ENCODE data around the gene SP140L. TPM values are rescaled to one million over a fixed set of nuclear protein-coding genes. Genes with fewer than 3 reads are reported as not detected.
A peak's percentile ranks its signal among the peaks of the same experiment; 100 is the strongest.

SP140L gene
- total RNA-seq, 1 donor from 2014 or later, result 7.9 TPM

DNA sequence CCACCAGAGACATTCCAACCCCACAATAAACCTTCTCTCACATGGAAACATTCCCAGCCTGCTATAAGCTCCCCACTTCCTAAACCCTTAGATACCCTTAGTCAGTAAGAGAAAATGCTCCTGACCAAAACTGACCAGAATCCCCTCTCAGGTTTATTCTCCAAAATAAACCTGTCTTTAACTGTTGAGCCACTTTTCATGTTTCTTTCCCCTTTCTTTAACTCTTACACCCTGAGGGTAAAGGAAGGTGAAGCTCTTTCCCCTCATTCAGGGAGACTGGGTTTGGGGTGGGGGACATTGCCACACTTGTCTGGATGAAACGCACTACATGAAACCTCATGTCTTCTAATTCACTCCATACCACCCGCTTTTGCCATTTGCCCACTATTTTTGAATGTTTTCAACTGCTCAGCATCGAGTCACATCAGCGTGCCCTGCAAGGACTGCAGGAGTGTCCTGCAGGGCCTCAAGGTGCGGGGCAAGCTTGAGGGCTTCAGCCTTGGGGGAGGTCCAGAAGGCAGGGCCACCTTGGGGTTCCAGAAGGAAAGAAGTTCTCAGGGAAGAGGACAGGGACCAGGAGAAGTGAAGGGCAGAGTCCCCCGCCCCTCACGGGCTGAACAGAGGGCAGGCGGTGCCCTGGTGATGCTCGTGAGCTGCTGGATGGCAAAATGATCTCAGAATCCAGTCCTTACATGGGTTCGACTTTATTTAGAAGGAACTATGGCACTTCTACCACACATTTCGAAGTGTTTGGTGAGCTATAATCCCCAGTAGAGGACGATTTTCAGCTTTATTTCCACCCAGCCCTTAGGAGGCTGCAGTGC lies 4.2 kb upstream of the SP140L start:
- TF ChIP-seq, protein P1, sequence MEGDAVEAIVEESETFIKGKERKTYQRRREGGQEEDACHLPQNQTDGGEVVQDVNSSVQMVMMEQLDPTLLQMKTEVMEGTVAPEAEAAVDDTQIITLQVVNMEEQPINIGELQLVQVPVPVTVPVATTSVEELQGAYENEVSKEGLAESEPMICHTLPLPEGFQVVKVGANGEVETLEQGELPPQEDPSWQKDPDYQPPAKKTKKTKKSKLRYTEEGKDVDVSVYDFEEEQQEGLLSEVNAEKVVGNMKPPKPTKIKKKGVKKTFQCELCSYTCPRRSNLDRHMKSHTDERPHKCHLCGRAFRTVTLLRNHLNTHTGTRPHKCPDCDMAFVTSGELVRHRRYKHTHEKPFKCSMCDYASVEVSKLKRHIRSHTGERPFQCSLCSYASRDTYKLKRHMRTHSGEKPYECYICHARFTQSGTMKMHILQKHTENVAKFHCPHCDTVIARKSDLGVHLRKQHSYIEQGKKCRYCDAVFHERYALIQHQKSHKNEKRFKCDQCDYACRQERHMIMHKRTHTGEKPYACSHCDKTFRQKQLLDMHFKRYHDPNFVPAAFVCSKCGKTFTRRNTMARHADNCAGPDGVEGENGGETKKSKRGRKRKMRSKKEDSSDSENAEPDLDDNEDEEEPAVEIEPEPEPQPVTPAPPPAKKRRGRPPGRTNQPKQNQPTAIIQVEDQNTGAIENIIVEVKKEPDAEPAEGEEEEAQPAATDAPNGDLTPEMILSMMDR (IDR thresholded peaks at IDR 0.05; ENCODE audit: insufficient read depth, low read length, poor library complexity, severe bottlenecking), result no peak
- no peak for DNase-seq (ENCODE audit: low read depth)
- H3K36me3 ChIP-seq (ENCODE audit: control insufficient read depth, insufficient read depth, low read length), result no peaks in the 10 kb centered on the region
- H3K27me3 ChIP-seq (ENCODE audit: control insufficient read depth, insufficient read depth, low read length), result no peaks in the 10 kb centered on the region
- no peak overlapping the region for H3K4me3 ChIP-seq (ENCODE audit: low read depth, low read length)

DNA sequence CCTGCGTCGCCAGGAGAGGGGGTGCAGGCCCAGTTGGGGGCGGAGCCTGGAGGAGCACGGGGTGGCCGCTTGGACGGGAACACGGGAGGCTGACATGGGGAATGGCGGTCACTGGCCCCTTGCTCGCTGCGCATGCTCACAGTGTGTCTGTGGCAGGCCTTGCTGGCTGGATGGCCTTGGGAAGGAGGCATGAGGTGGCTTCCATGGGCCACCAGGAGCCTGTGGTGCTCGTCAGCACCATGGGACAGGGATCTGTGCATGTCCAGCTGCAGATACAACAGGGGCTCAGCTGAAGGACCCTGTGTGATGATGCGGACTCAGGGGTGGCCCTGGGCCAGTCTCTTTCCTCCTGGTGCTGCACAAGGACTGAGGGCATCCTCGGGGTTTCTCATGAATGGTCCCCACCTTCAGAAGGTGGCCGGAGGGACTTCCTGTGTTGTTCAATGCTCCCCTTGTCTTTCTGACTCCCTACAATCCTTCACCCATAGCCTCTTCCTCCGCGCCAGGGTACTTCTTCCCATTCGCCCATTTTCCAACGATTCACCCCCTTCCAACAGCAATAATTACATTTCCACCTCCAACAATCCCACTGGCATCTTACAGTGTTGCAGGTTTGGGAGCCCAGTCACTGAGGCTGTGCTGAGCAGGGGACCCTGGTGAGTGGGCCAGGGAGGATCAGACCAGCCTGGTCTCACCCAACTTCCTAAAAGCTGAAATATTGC lies 3.4 kb upstream of the SP140L start:
- H3K36me3 ChIP-seq (ENCODE audit: control insufficient read depth, insufficient read depth, low read length), result no peaks in the 10 kb centered on the region
- H3K27me3 ChIP-seq (ENCODE audit: control insufficient read depth, insufficient read depth, low read length), result no peaks in the 10 kb centered on the region
- no peak overlapping the region for H3K4me3 ChIP-seq (ENCODE audit: low read depth, low read length)
- DNase-seq (ENCODE audit: low read depth), result no peak
- TF ChIP-seq, protein P1 (IDR thresholded peaks at IDR 0.05; ENCODE audit: insufficient read depth, low read length, poor library complexity, severe bottlenecking), result peak; percentile 14

GRCh38 chr2:230324503-230324902 lies 2.5 kb upstream of the SP140L start:
- no peak for DNase-seq (ENCODE audit: low read depth)
- Histone ChIP-seq H3K27me3 (ENCODE audit: control insufficient read depth, insufficient read depth, low read length) (no peaks in the 10 kb centered on the region), H3K36me3 (ENCODE audit: control insufficient read depth, insufficient read depth, low read length) (no peaks in the 10 kb centered on the region), H3K4me3 (ENCODE audit: low read depth, low read length) (no peak overlapping the region)
- TF ChIP-seq, protein P1 (IDR thresholded peaks at IDR 0.05; ENCODE audit: insufficient read depth, low read length, poor library complexity, severe bottlenecking), result no peak

GRCh38 chr2:230325316-230326243 lies 1.4 kb upstream of the SP140L start:
- Histone ChIP-seq H3K4me3 (ENCODE audit: low read depth, low read length) (no peak overlapping the region), H3K27me3 (ENCODE audit: control insufficient read depth, insufficient read depth, low read length) (no peaks in the 10 kb centered on the region), H3K36me3 (ENCODE audit: control insufficient read depth, insufficient read depth, low read length) (no peaks in the 10 kb centered on the region)
- DNase-seq (ENCODE audit: low read depth), result no peak
- TF ChIP-seq, protein P1 (IDR thresholded peaks at IDR 0.05; ENCODE audit: insufficient read depth, low read length, poor library complexity, severe bottlenecking), result no peak

DNA sequence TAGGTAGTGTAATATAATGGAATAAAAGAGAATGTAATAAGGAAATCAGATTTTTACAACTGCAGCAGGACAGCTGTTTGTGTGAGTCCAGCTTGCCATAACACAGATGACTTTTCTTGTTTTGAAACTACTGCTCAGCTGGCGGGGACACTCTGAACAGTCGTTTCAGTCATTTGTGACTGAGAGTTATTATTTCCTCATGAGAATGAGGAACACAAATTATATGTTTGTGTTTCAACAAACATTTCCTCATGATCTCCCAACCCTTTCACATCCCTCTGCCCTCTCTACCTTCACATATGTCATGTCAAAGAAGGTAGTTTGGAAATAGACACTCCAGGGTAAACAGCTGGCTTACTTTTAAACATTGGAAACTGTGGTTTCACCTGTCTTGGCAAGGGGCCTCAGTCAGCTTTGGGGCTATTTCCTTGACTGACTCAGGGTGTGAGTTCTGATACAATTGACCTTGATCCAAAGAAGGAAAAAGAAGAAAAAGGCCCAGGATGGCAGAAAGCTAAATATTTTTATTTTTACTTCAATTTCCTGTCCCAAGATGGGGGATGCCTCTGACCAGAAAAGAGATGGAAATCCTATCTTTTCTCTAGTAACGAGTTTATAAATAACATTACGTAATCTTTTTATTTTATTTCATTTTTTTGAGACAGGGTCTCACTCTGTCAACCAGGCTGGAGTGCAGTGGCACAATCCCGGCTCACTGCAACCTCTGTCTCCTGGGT lies 593 bp downstream of the SP140L start:
- no peak for DNase-seq (ENCODE audit: low read depth)
- peak overlapping the region; percentile 43 for H3K4me3 ChIP-seq (ENCODE audit: low read depth, low read length)

More for the DNA sequence above, 593 bp downstream of the SP140L start:
- TF ChIP-seq, protein P1 (IDR thresholded peaks at IDR 0.05; ENCODE audit: insufficient read depth, low read length, poor library complexity, severe bottlenecking), result no peak
- Histone ChIP-seq H3K27me3 (ENCODE audit: control insufficient read depth, insufficient read depth, low read length) (no peaks in the 10 kb centered on the region), H3K36me3 (ENCODE audit: control insufficient read depth, insufficient read depth, low read length) (no peaks in the 10 kb centered on the region)

Data from kidney epithelial cell (primary cell).